B cell (primary cell): ENCODE data around the gene ZNF407. TPM values are rescaled to one million over a fixed set of nuclear protein-coding genes. Genes with fewer than 3 reads are reported as not detected.

ENCODE experiments used
- ATAC-seq: fragments of 200-7000 bp; cut with Tn5 transposase; one replicate; pipeline ENCODE4 v1.10.0; 2021; ENCODE audit warnings: low read depth, mild to moderate bottlenecking, moderate number of reproducible peaks, moderate library complexity
- CTCF ChIA-PET: fragments of 350-600 bp; sonication (Branson Sonifier 250); formaldehyde crosslinking; loops from one replicate; lab custom pipeline; 2021; ENCODE audit warnings: antibody characterized with exemption, inconsistent platforms; lab: Charles Lee
- POLR2A ChIA-PET: fragments of 350-600 bp; sonication (Branson Sonifier 250); formaldehyde crosslinking; loops from one replicate; lab custom pipeline; 2021; ENCODE audit warnings: antibody characterized with exemption; lab: Charles Lee
- DNase-seq: peaks from one replicate; pipeline ENCODE4 v3.0.0; 2013
- H2AFZ ChIP-seq: 2 replicates; pipeline ENCODE4 v1.6.1; 2012; ENCODE audit warnings: mild to moderate bottlenecking, low read depth, low read length; ENCODE audit not compliant: insufficient read depth, poor library complexity, severe bottlenecking
- H3K27ac ChIP-seq, 2 donors: 1 replicate in 1 of 2; 2 replicates in 1 of 2; pipeline ENCODE4 v1.5.1; 2012 to 2013; ENCODE audit warnings: low read length in 2 of 2, mild to moderate bottlenecking in 2 of 2, moderate library complexity in 1 of 2
- H3K27me3 ChIP-seq, 4 experiments: fragments of 200-600 bp in 1 of 4; sonication (generic) in 1 of 4; replicated peaks in 1 of 4; 1 replicate in 2 of 4; 2 replicates in 2 of 4; pipeline versions ENCODE4 v1.6.1 to v1.7.0; 2013 to 2016; ENCODE audit warnings: low read length in 3 of 4, mild to moderate bottlenecking in 2 of 4, mixed read lengths in 1 of 4, moderate library complexity in 1 of 4; ENCODE audit not compliant: insufficient read depth in 4 of 4, control insufficient read depth in 3 of 4; ENCODE audit errors: control extremely low read depth in 1 of 4
- H3K36me3 ChIP-seq, 2 experiments: replicated peaks in 1 of 2; 1 replicate in 1 of 2; 2 replicates in 1 of 2; pipeline versions ENCODE4 v1.6.1 to v1.7.1; 2013; ENCODE audit warnings: low read length in 1 of 2; ENCODE audit not compliant: insufficient read depth in 2 of 2, control insufficient read depth in 1 of 2; ENCODE audit errors: control extremely low read depth in 1 of 2, extremely low read depth in 1 of 2
- H3K4me1 ChIP-seq, 2 donors: fragments of 200-600 bp in 1 of 2; sonication (generic) in 1 of 2; 1 replicate in 1 of 2; 2 replicates in 1 of 2; pipeline versions ENCODE4 v1.5.1 to v1.6.1; 2013 to 2017; ENCODE audit warnings: low read length in 2 of 2; ENCODE audit not compliant: control insufficient read depth in 2 of 2, insufficient read depth in 2 of 2
- H3K4me2 ChIP-seq: replicated peaks from 2 replicates; pipeline ENCODE3; 2012; ENCODE audit warnings: mild to moderate bottlenecking, low read depth, low read length; ENCODE audit not compliant: poor library complexity, severe bottlenecking
- H3K4me3 ChIP-seq, 5 experiments: fragments of 200-600 bp in 1 of 5; sonication (generic) in 1 of 5; 1 replicate in 3 of 5; 2 replicates in 2 of 5; pipeline versions ENCODE4 v1.5.1 to v1.7.0; 2011 to 2016; ENCODE audit warnings: low read length in 4 of 5, mild to moderate bottlenecking in 4 of 5, low read depth in 2 of 5, control low read depth in 1 of 5, moderate library complexity in 1 of 5; ENCODE audit not compliant: insufficient read depth in 1 of 5; ENCODE audit errors: control extremely low read depth in 1 of 5, extremely low read depth in 1 of 5
- H3K79me2 ChIP-seq: fragments of 200-600 bp; sonication (generic); one replicate; pipeline ENCODE4 v1.6.0; 2016; ENCODE audit warnings: low read length; ENCODE audit not compliant: control insufficient read depth, insufficient read depth
- H3K9ac ChIP-seq: fragments of 200-600 bp; sonication (generic); 2 replicates; pipeline ENCODE4 v1.6.1; 2017; ENCODE audit warnings: mild to moderate bottlenecking, low read length, moderate library complexity
- H3K9me3 ChIP-seq, 3 donors: one replicate each; pipeline versions ENCODE4 v1.6.1 to v1.7.1; 2013; ENCODE audit warnings: low read length in 2 of 3; ENCODE audit not compliant: control insufficient read depth in 2 of 3, insufficient read depth in 1 of 3; ENCODE audit errors: control extremely low read depth in 1 of 3
- H4K20me1 ChIP-seq: 2 replicates; pipeline ENCODE4 v1.6.0; 2012; ENCODE audit warnings: mild to moderate bottlenecking, low read length; ENCODE audit not compliant: insufficient read depth, control insufficient read depth, poor library complexity, severe bottlenecking
- H3K27ac Mint-ChIP-seq: one replicate; pipeline ENCODE4 v1.8.0; 2021; ENCODE audit warnings: mixed read lengths
- H3K27me3 Mint-ChIP-seq: one replicate; pipeline ENCODE4 v1.8.0; 2021; ENCODE audit warnings: mixed read lengths
- H3K4me1 Mint-ChIP-seq: one replicate; pipeline ENCODE4 v1.8.0; 2021; ENCODE audit warnings: mixed read lengths
- H3K4me3 Mint-ChIP-seq: one replicate; pipeline ENCODE4 v1.8.0; 2021; ENCODE audit warnings: mixed read lengths
- H3K9me3 Mint-ChIP-seq: one replicate; pipeline ENCODE4 v1.8.0; 2022; ENCODE audit warnings: mixed read lengths; ENCODE audit not compliant: insufficient read depth
- CTCF ChIP-seq: fragments of 200-600 bp; IDR thresholded peaks from one replicate; pipeline ENCODE4 v1.8.0; 2022; ENCODE audit warnings: antibody characterized with exemption, mild to moderate bottlenecking
- EZH2 ChIP-seq: IDR thresholded peaks from 2 replicates; pipeline ENCODE4 v1.6.1; 2012; ENCODE audit warnings: borderline replicate concordance, low read depth, mild to moderate bottlenecking, moderate library complexity, low read length; ENCODE audit not compliant: insufficient read depth, poor library complexity, severe bottlenecking
- WGBS: methylation state at CpG from one replicate; pipeline ENCODE4 v1.1.5; 2013; ENCODE audit warnings: missing lambda C conversion rate; ENCODE audit not compliant: insufficient coverage; 5-methylcytosine and 5-hydroxymethylcytosine counted together
- intact Hi-C: fragments of 100-400 bp; cut with micrococcal nuclease; formaldehyde crosslinking; loops from one replicate; pipeline ENCODE4 v1.10.0; 2022
- polyA plus RNA-seq: library from polyadenylated mRNA; depleted of rRNA; stranded (reverse); fragments of >200 nt; gene quantifications from 2 replicates; pipeline ENCODE4 v1.2.3, GENCODE V29; 2012
- total RNA-seq, 2 donors: library from RNA; stranded (reverse); fragments of 120-200 nt in 1 of 2; gene quantifications; 1 replicate in 1 of 2; 2 replicates in 1 of 2; pipeline versions ENCODE4 v1.2.3 to v1.2.4, GENCODE V29; 2013 to 2022

Gene ZNF407
- total and polyA plus RNA-seq, 2 donors (not counting 1 experiment from before 2014, with no cell fraction given): 4.5 to 37.1 TPM

GRCh38 chr18:75072672-75073371, 475.2 kb downstream of the ZNF407 start:
- Histone ChIP-seq H3K36me3 (no peaks in the 10 kb centered on the region), H3K27ac (no peak overlapping the region), H3K79me2 (no peaks in the 10 kb centered on the region), H3K4me3 (no peak overlapping the region), H4K20me1 (no peaks in the 10 kb centered on the region), H2AFZ (no peak overlapping the region), H3K9ac (no peak overlapping the region), H3K4me2 (no peak overlapping the region), H3K4me1 (peaks cover 20 to 21% of the 10 kb centered on the region in 2 donors), H3K9me3 (peaks cover 0 to 59% (median 13%) of the 10 kb centered on the region in 3 donors), H3K27me3 (no peaks in the 10 kb centered on the region)
- Mint-ChIP-seq H3K27ac (no peak overlapping the region), H3K4me3 (no peak overlapping the region), H3K4me1 (peaks cover 27% of the 10 kb centered on the region), H3K9me3 (peaks cover 8% of the 10 kb centered on the region), H3K27me3 (no peaks in the 10 kb centered on the region)
- ChIA-PET CTCF (no interaction called here), POLR2A (no interaction called here)
- no peak for ATAC-seq
- 96% methylated on average over 21 of the region's 21 CpGs for WGBS
- no peak for DNase-seq
- intact Hi-C loops: no loop called here
- TF ChIP-seq CTCF: no peak
- no peak for TF ChIP-seq EZH2

GRCh38 chr18:75073654-75074053, 476.0 kb downstream of the ZNF407 start:
- Histone ChIP-seq H3K4me3 (no peak overlapping the region), H3K9me3 (peaks cover 0 to 64% (median 18%) of the 10 kb centered on the region in 3 donors), H3K27me3 (no peaks in the 10 kb centered on the region), H3K9ac (no peak overlapping the region), H3K4me2 (no peak overlapping the region), H3K36me3 (no peaks in the 10 kb centered on the region), H4K20me1 (no peaks in the 10 kb centered on the region), H2AFZ (no peak overlapping the region), H3K4me1 (peaks cover 20 to 21% of the 10 kb centered on the region in 2 donors), H3K27ac (no peak overlapping the region), H3K79me2 (no peaks in the 10 kb centered on the region)
- DNase-seq (no peak), ATAC-seq (no peak)
- POLR2A ChIA-PET: no interaction called here
- Mint-ChIP-seq H3K27me3 (no peaks in the 10 kb centered on the region), H3K4me3 (no peak overlapping the region), H3K4me1 (peaks cover 26% of the 10 kb centered on the region), H3K9me3 (peaks cover 11% of the 10 kb centered on the region), H3K27ac (no peak overlapping the region)
- intact Hi-C loops: no loop called here
- CTCF ChIA-PET: no interaction called here
- 93% methylated on average over 5 of the region's 9 CpGs for WGBS
- no peak for TF ChIP-seq EZH2
- TF ChIP-seq CTCF: no peak
